SK-N-SH (cell line): Measurements from ENCODE around the gene ROBO1. TPM values are rescaled to one million over a fixed set of nuclear protein-coding genes. Genes with fewer than 3 reads are reported as not detected.

Experiments
- CTCF ChIA-PET: fragments of 300-600, 350-600 bp; formaldehyde crosslinking; extraction: SDS; loops from one replicate; lab custom pipeline; 2021; lab: Yijun Ruan, JAX
- POLR2A ChIA-PET: fragments of 350-600 bp; sonication (Branson Sonifier 250); formaldehyde crosslinking; extraction: SDS; loops from one replicate; lab custom pipeline; 2020; ENCODE audit warnings: antibody characterized with exemption, inconsistent platforms; lab: Yijun Ruan, JAX
- DNase-seq: peaks from one replicate; pipeline ENCODE4 v3.0.0; 2012
- H2AFZ ChIP-seq: fragments of 200-600 bp; sonication (generic); 2 replicates; pipeline ENCODE4 v1.8.1; 2016; ENCODE audit warnings: antibody characterized with exemption, mild to moderate bottlenecking, low read depth
- H3F3A ChIP-seq: fragments of 200-600 bp; sonication (generic); replicated peaks from 2 replicates; pipeline ENCODE3; 2016; ENCODE audit warnings: antibody characterized with exemption, mild to moderate bottlenecking; ENCODE audit not compliant: insufficient read depth
- H3K27ac ChIP-seq, 2 experiments: fragments of 200-500 bp in 1 of 2; fragments of 200-600 bp in 1 of 2; sonication (Bioruptor generic) in 1 of 2; sonication (generic), shearing (Covaris generic) in 1 of 2; 2 replicates each; pipeline versions ENCODE4 v1.5.1 to v1.6.1; 2014 to 2016; ENCODE audit warnings: low read depth in 2 of 2, inconsistent platforms in 1 of 2, low read length in 1 of 2, mild to moderate bottlenecking in 1 of 2, mixed read lengths in 1 of 2
- H3K27me3 ChIP-seq: fragments of 200-600 bp; sonication (generic), shearing (Covaris generic); 2 replicates; pipeline ENCODE4 v1.6.1; 2016; ENCODE audit warnings: mixed run types; ENCODE audit not compliant: insufficient read depth
- H3K36me3 ChIP-seq, 2 experiments: fragments of 200-500 bp in 1 of 2; fragments of 200-600 bp in 1 of 2; sonication (Bioruptor generic) in 1 of 2; sonication (generic) in 1 of 2; replicated peaks in 1 of 2; 2 replicates each; pipeline versions ENCODE3 to v1.5.1; 2014 to 2016; ENCODE audit warnings: low read length in 1 of 2, mild to moderate bottlenecking in 1 of 2; ENCODE audit not compliant: insufficient read depth in 2 of 2, control insufficient read depth in 1 of 2
- H3K4me1 ChIP-seq, 2 experiments: fragments of 200-500 bp in 1 of 2; fragments of 200-600 bp in 1 of 2; sonication (Bioruptor generic) in 1 of 2; sonication (generic), shearing (Covaris generic) in 1 of 2; 2 replicates each; pipeline versions ENCODE4 v1.5.1 to v1.6.1; 2014 to 2016; ENCODE audit warnings: low read depth in 1 of 2, low read length in 1 of 2, mixed run types in 1 of 2; ENCODE audit not compliant: insufficient read depth in 2 of 2, control insufficient read depth in 1 of 2
- H3K4me2 ChIP-seq: fragments of 200-600 bp; sonication (generic), shearing (Covaris generic); 2 replicates; pipeline ENCODE4 v1.6.1; 2017; ENCODE audit warnings: mixed run types
- H3K4me3 ChIP-seq, 2 experiments: fragments of 200-500 bp in 1 of 2; fragments of 200-600 bp in 1 of 2; sonication (Bioruptor generic) in 1 of 2; sonication (generic), shearing (Covaris generic) in 1 of 2; 2 replicates each; pipeline versions ENCODE4 v1.5.1 to v1.8.1; 2014 to 2016; ENCODE audit warnings: low read depth in 2 of 2, inconsistent platforms in 1 of 2, low read length in 1 of 2, mild to moderate bottlenecking in 1 of 2, mixed read lengths in 1 of 2, moderate library complexity in 1 of 2
- H3K79me2 ChIP-seq: fragments of 200-600 bp; sonication (generic); 2 replicates; pipeline ENCODE4 v1.8.1; 2017; ENCODE audit warnings: mild to moderate bottlenecking; ENCODE audit not compliant: insufficient read depth
- H3K9ac ChIP-seq: fragments of 200-600 bp; sonication (generic); 2 replicates; pipeline ENCODE4 v1.6.1; 2017; ENCODE audit warnings: mixed run types
- H3K9me2 ChIP-seq: fragments of 200-600 bp; sonication (generic); 2 replicates; pipeline ENCODE4 v1.6.1; 2017; ENCODE audit warnings: mixed run types
- H3K9me3 ChIP-seq: fragments of 200-600 bp; sonication (generic); 2 replicates; pipeline ENCODE4 v1.6.1; 2017; ENCODE audit warnings: mixed run types, mild to moderate bottlenecking, moderate library complexity
- H4K20me1 ChIP-seq: fragments of 200-600 bp; sonication (generic); 2 replicates; pipeline ENCODE4 v1.6.1; 2017; ENCODE audit warnings: mild to moderate bottlenecking, mixed run types; ENCODE audit not compliant: insufficient read depth
- EZH2phosphoT487 ChIP-seq: fragments of 200-600 bp; sonication (generic); IDR thresholded peaks from 2 replicates; pipeline ENCODE4 v1.6.1; 2017; ENCODE audit warnings: low read depth, mixed run types, mild to moderate bottlenecking, antibody characterized with exemption, moderate library complexity, borderline replicate concordance
- FOXM1 ChIP-seq: IDR thresholded peaks from 2 replicates; pipeline ENCODE4 v1.4.0; 2012; ENCODE audit warnings: low read depth, mild to moderate bottlenecking
- NRF1 ChIP-seq: IDR thresholded peaks from 2 replicates; pipeline ENCODE4 v1.6.1; 2012; ENCODE audit warnings: low read depth, mild to moderate bottlenecking, low read length
- POLR2AphosphoS5 ChIP-seq: IDR thresholded peaks from 2 replicates; pipeline ENCODE4 v1.6.1; 2012; ENCODE audit warnings: low read depth, low read length
- RAD21 ChIP-seq: IDR thresholded peaks from 2 replicates; pipeline ENCODE4 v1.6.1; 2012; ENCODE audit warnings: mild to moderate bottlenecking, low read length
- SMC3 ChIP-seq: IDR thresholded peaks from 2 replicates; pipeline ENCODE4 v1.6.1; 2012; ENCODE audit warnings: low read depth, low read length, improper control_type of control experiment
- TAF1 ChIP-seq: IDR thresholded peaks from 2 replicates; pipeline ENCODE4 v1.6.1; 2012; ENCODE audit warnings: low read depth, mild to moderate bottlenecking, low read length, moderate library complexity, borderline replicate concordance
- WGBS: methylation state at CpG from one replicate; pipeline ENCODE4 v1.1.6; 2017; ENCODE audit warnings: low lambda C conversion rate; 5-methylcytosine and 5-hydroxymethylcytosine counted together
- polyA plus RNA-seq, 3 experiments: library from polyadenylated mRNA; depleted of rRNA; stranded (reverse); fragments of >200 nt; gene quantifications; 2 replicates each; pipeline ENCODE4 v1.2.3, GENCODE V29; 2012
- TF ChIP-seq, protein P1 (sequence below): fragments of 200-600 bp; sonication (generic); IDR thresholded peaks from 2 replicates; pipeline ENCODE4 v1.6.1; 2017; ENCODE audit warnings: antibody characterized with exemption, mild to moderate bottlenecking, moderate library complexity

ROBO1 gene
- polyA plus RNA-seq, 1 of the 3 experiments (the other 2 are of a cell fraction): 22.7 TPM

DNA sequence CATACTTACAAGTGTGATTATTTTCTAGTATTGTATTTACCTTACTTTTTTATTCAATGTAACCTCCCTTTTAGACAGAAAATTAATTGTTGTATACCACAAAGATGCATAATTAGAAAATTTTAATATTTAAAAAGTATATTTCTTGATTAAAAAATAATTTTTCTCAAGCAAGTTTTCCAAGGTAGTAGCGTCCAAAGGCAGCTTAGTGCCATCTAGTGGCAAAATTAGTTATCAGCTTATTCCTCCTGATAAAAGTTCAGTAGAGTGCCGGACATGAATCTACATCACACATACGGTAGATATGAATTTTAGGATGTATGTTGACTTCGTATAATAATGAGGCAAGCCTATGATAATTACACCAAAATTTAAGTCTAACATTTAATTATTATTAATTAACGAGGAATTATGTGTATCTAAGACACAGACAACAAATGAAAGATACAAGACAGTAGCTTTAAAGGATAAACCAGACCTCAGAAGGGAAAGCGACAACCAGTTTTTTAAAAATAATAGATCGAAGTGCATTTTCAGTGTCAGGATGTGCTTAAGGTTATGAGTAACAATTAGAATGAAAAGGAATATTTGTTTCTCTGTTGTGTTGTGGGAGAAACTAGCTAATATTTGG is 405.9 kb downstream of the ROBO1 start:
- Histone ChIP-seq H3K4me3 (0 out of 4 replicates have a peak overlapping the region, but pooled peaks of 1 of the 2 experiments have one; percentile 20), H3K36me3 (no peaks in the 10 kb centered on the region), H3K4me2 (peak overlapping the region; percentile 1; the same call in 1 of the 2 replicates), H3K9me2 (no peaks in the 10 kb centered on the region), H3K9me3 (no peaks in the 10 kb centered on the region), H3K79me2 (no peaks in the 10 kb centered on the region), H4K20me1 (no peaks in the 10 kb centered on the region), H3K27me3 (no peaks in the 10 kb centered on the region), H3F3A (peaks cover 4% of the 10 kb centered on the region), H3K27ac (no peak overlapping the region), H3K9ac (no peak overlapping the region), H3K4me1 (peaks cover 0 to 5% of the 10 kb centered on the region in 2 experiments; a peak in 2 of 4 replicates), H2AFZ (peak overlapping the region; percentile 69; the same call in 1 of the 2 replicates)
- ChIA-PET POLR2A (no interaction called here), CTCF (interaction anchor here (0.6 to 5.9 kb wide), 48 partner anchors 8 to 1978 kb away, joined by 3 to 90 read pairs (median 4); no protein-coding TSS in a partner anchor)
- TF ChIP-seq, protein P1, sequence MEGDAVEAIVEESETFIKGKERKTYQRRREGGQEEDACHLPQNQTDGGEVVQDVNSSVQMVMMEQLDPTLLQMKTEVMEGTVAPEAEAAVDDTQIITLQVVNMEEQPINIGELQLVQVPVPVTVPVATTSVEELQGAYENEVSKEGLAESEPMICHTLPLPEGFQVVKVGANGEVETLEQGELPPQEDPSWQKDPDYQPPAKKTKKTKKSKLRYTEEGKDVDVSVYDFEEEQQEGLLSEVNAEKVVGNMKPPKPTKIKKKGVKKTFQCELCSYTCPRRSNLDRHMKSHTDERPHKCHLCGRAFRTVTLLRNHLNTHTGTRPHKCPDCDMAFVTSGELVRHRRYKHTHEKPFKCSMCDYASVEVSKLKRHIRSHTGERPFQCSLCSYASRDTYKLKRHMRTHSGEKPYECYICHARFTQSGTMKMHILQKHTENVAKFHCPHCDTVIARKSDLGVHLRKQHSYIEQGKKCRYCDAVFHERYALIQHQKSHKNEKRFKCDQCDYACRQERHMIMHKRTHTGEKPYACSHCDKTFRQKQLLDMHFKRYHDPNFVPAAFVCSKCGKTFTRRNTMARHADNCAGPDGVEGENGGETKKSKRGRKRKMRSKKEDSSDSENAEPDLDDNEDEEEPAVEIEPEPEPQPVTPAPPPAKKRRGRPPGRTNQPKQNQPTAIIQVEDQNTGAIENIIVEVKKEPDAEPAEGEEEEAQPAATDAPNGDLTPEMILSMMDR: peak; percentile 78
- TF ChIP-seq NRF1 (no peak), SMC3 (peak; percentile 67), RAD21 (peak; percentile 79)
- 16% methylated on average over 7 of the region's 7 CpGs for WGBS
- DNase-seq: peak; percentile 36

DNA sequence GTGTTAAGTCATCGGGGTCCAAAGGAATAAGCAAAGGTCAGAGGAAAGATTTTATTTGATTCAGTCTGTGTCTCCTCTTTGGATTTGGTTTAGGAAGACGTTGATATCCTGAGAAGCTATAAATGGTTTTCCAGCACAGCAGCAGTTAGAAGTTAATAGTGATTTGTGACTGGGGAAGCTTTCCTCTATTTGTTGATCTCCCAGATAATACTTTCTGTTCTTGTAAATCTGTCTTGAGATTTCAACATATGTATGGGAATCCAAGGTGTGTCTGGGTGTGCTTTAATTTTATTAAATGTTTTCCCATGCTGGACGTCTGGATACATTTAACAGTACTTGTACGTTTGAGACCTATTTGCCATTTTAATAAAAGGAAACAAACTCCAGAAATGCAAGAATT is 409.5 kb downstream of the ROBO1 start:
- H3K36me3 ChIP-seq: no peaks in the 10 kb centered on the region
- TF ChIP-seq TAF1: no peak
- TF ChIP-seq RAD21: no peak
- no peak for TF ChIP-seq POLR2AphosphoS5
- no peak for TF ChIP-seq FOXM1
- TF ChIP-seq EZH2phosphoT487: no peak
- H3K9ac ChIP-seq: no peak overlapping the region
- H3K4me1 ChIP-seq: no peaks in the 10 kb centered on the region; a peak in 1 of 4 replicates
- H3K27me3 ChIP-seq: no peaks in the 10 kb centered on the region
- no peak overlapping the region for H3K4me3 ChIP-seq
- no peaks in the 10 kb centered on the region for H3K79me2 ChIP-seq
- H2AFZ ChIP-seq: no peak overlapping the region
- CTCF ChIA-PET: interaction anchor here (1.0 kb wide), 1 partner anchor 272 kb away, joined by 4 read pairs; no protein-coding TSS in a partner anchor
- no peaks in the 10 kb centered on the region for H3K9me2 ChIP-seq
- no peak overlapping the region for H3K27ac ChIP-seq
- H3F3A ChIP-seq: no peaks in the 10 kb centered on the region
- WGBS: 88% methylated on average over 4 of the region's 4 CpGs
- no peaks in the 10 kb centered on the region for H3K9me3 ChIP-seq
- H4K20me1 ChIP-seq: no peaks in the 10 kb centered on the region
- H3K4me2 ChIP-seq: no peak overlapping the region
- POLR2A ChIA-PET: no interaction called here
- no peak for DNase-seq
